Left lung (tissue), 10 donors: ENCODE data around the gene FAT1. TPM values are rescaled to one million over a fixed set of nuclear protein-coding genes. Genes with fewer than 3 reads are reported as not detected.

Experiments used
- ATAC-seq: fragments of 200-7000 bp; cut with Tn5 transposase; one replicate; pipeline ENCODE4 v1.9.1; 2020; ENCODE audit warnings: moderate library complexity
- DNase-seq, 4 donors: peaks; one replicate each; pipeline ENCODE4 v3.0.0-alpha.2; 2013 to 2020
- H3K27ac ChIP-seq, 2 donors: fragments of 200-600 bp; sonication (generic) in 1 of 2; one replicate each; pipeline versions ENCODE4 v1.5.0 to v1.8.0; 2020 to 2021
- H3K27me3 ChIP-seq, 2 donors: fragments of 200-600 bp; sonication (generic) in 1 of 2; one replicate each; pipeline versions ENCODE4 v1.5.0 to v1.8.0; 2020 to 2021
- H3K36me3 ChIP-seq, 2 donors: fragments of 200-600 bp; sonication (generic) in 1 of 2; one replicate each; pipeline versions ENCODE4 v1.5.0 to v1.8.0; 2020 to 2021
- H3K4me1 ChIP-seq, 2 donors: fragments of 200-600 bp; one replicate each; pipeline ENCODE4 v1.8.0; 2021
- H3K4me3 ChIP-seq, 2 donors: fragments of 200-600 bp; sonication (generic) in 1 of 2; one replicate each; pipeline versions ENCODE4 v1.5.0 to v1.8.0; 2020 to 2021; ENCODE audit warnings: mild to moderate bottlenecking in 1 of 2
- H3K9me3 ChIP-seq, 2 donors: fragments of 200-600 bp; sonication (generic) in 1 of 2; one replicate each; pipeline versions ENCODE4 v1.5.0 to v1.8.0; 2020 to 2021
- CTCF ChIP-seq, 2 donors: fragments of 200-600 bp; sonication (generic) in 1 of 2; IDR thresholded peaks; one replicate each; pipeline versions ENCODE4 v1.5.0 to v1.8.0; 2021; ENCODE audit warnings: antibody characterized with exemption in 2 of 2
- intact Hi-C, 2 donors: fragments of 100-400 bp; cut with DNase I; formaldehyde crosslinking; loops; one replicate each; pipeline versions ENCODE4 v1.11.2 to v1.14.2; 2022
- polyA plus RNA-seq, 6 donors: library from polyadenylated mRNA; unstranded; fragments of 120-200 nt; gene quantifications; one replicate each; pipeline ENCODE4 v1.2.1, GENCODE V29; 2013; ENCODE audit not compliant: insufficient read length in 6 of 6
- total RNA-seq, 2 donors: library from RNA; stranded (reverse); fragmentation: NEBNext Ultra II Directional; extraction: Animal tissue kit (Norgen Biotek cat#: 25700); gene quantifications; one replicate each; pipeline ENCODE4 v1.2.1, GENCODE V29; 2021
- donor health status: DM: no; HTN: yes; CAD: no.
- donor health status: DM: no; HTN: no; CAD: no.

The FAT1 gene
- total and polyA plus RNA-seq, 8 donors = 70.3 to 278 (median 232) TPM

GRCh38 chr4:186710521-186711119, 13.0 kb downstream of the FAT1 start:
- no peaks in the 10 kb centered on the region for H3K9me3 ChIP-seq
- no peak overlapping the region for H3K4me3 ChIP-seq
- H3K4me1 ChIP-seq = no peaks in the 10 kb centered on the region
- peaks cover 0 to 27% of the 10 kb centered on the region in 2 donors for H3K36me3 ChIP-seq
- intact Hi-C loops = no loop called here
- ATAC-seq (no peak), DNase-seq (no peak)
- no peak for TF ChIP-seq CTCF (IDR thresholded peaks at IDR 0.05)
- H3K27ac ChIP-seq = no peak overlapping the region
- no peaks in the 10 kb centered on the region for H3K27me3 ChIP-seq

GRCh38 chr4:186709517-186709916, 14.1 kb downstream of the FAT1 start:
- Histone ChIP-seq H3K4me3 (no peak overlapping the region), H3K4me1 (no peaks in the 10 kb centered on the region), H3K36me3 (peaks cover 0 to 27% of the 10 kb centered on the region in 2 donors), H3K9me3 (no peaks in the 10 kb centered on the region), H3K27ac (no peak overlapping the region), H3K27me3 (no peaks in the 10 kb centered on the region)
- no peak for TF ChIP-seq CTCF (IDR thresholded peaks at IDR 0.05)
- intact Hi-C loops = no loop called here
- DNase-seq (no peak), ATAC-seq (no peak)

GRCh38 chr4:186708554-186708953, 15.1 kb downstream of the FAT1 start:
- no peaks in the 10 kb centered on the region for H3K4me1 ChIP-seq
- no peak for TF ChIP-seq CTCF (IDR thresholded peaks at IDR 0.05)
- H3K4me3 ChIP-seq = no peak overlapping the region
- H3K27me3 ChIP-seq = no peaks in the 10 kb centered on the region
- intact Hi-C loops = no loop called here
- no peak overlapping the region for H3K27ac ChIP-seq
- DNase-seq (no peak), ATAC-seq (no peak)
- no peaks in the 10 kb centered on the region for H3K9me3 ChIP-seq
- peaks cover 0 to 27% of the 10 kb centered on the region in 2 donors for H3K36me3 ChIP-seq

GRCh38 chr4:186707996-186708395, 15.7 kb downstream of the FAT1 start:
- Histone ChIP-seq H3K4me3 (no peak overlapping the region), H3K4me1 (no peaks in the 10 kb centered on the region), H3K9me3 (no peaks in the 10 kb centered on the region), H3K36me3 (peaks cover 0 to 27% of the 10 kb centered on the region in 2 donors), H3K27ac (no peak overlapping the region), H3K27me3 (no peaks in the 10 kb centered on the region)
- ATAC-seq = no peak
- DNase-seq = no peak
- no peak for TF ChIP-seq CTCF (IDR thresholded peaks at IDR 0.05)
- intact Hi-C loops = no loop called here

- no peak for ATAC-seq
- TF ChIP-seq CTCF (IDR thresholded peaks at IDR 0.05) = no peak
- H3K36me3 ChIP-seq = peaks cover 0 to 27% of the 10 kb centered on the region in 2 donors
- H3K27ac ChIP-seq = no peak overlapping the region
- intact Hi-C loops = no loop called here
- DNase-seq = no peak
- no peaks in the 10 kb centered on the region for H3K27me3 ChIP-seq
- no peaks in the 10 kb centered on the region for H3K4me1 ChIP-seq
- no peak overlapping the region for H3K4me3 ChIP-seq
- no peaks in the 10 kb centered on the region for H3K9me3 ChIP-seq
Measured at GRCh38 chr4:186707574-186707973, 16.1 kb downstream of the FAT1 start.
